GM19240 (cell line): ENCODE measurements around the gene RGS4.

Source experiments
- DNase-seq: peaks from one replicate; pipeline ENCODE4 v3.0.0; 2011; ENCODE audit warnings: low spot score; ENCODE audit not compliant: insufficient read length

RGS4 gene

GRCh38 chr1:163069142-163069541, at the start of gene RGS4:
Gene RGS4, plus strand, starts transcription at chr1:163069361. Its CDS starts 124 bp downstream, at chr1:163069485.
- no peak for DNase-seq

- DNase-seq: no peak
Observed at GRCh38 chr1:163022129-163022528, 47.0 kb upstream of the RGS4 start.

- DNase-seq: no peak
Observed at GRCh38 chr1:163027610-163028009, 41.6 kb upstream of the RGS4 start.

GRCh38 chr1:163029901-163030300, 39.3 kb upstream of the RGS4 start:
- DNase-seq: no peak

- DNase-seq: no peak
Observed at GRCh38 chr1:163035446-163036249, 33.5 kb upstream of the RGS4 start.

- DNase-seq: no peak
Observed at GRCh38 chr1:163036671-163037070, 32.5 kb upstream of the RGS4 start.

GRCh38 chr1:163038928-163039706, 30.0 kb upstream of the RGS4 start:
- no peak for DNase-seq

GRCh38 chr1:163039707-163040093, 29.5 kb upstream of the RGS4 start:
- no peak for DNase-seq

- no peak for DNase-seq
Observed at GRCh38 chr1:163046071-163046470, 23.1 kb upstream of the RGS4 start.

GRCh38 chr1:163047951-163048659, 21.1 kb upstream of the RGS4 start:
- DNase-seq: no peak

GRCh38 chr1:163048869-163049268, 20.3 kb upstream of the RGS4 start:
- no peak for DNase-seq

GRCh38 chr1:163049296-163049695, 19.9 kb upstream of the RGS4 start:
- DNase-seq: no peak

GRCh38 chr1:163050496-163050895, 18.7 kb upstream of the RGS4 start:
- no peak for DNase-seq

GRCh38 chr1:163054181-163054591, 15.0 kb upstream of the RGS4 start:
- no peak for DNase-seq

- no peak for DNase-seq
Observed at GRCh38 chr1:163055005-163055404, 14.2 kb upstream of the RGS4 start.

- DNase-seq: no peak
Observed at GRCh38 chr1:163055531-163055930, 13.6 kb upstream of the RGS4 start.

- DNase-seq: no peak
Observed at GRCh38 chr1:163056831-163057230, 12.3 kb upstream of the RGS4 start.

GRCh38 chr1:163060343-163061007, 8.7 kb upstream of the RGS4 start:
- DNase-seq: no peak

GRCh38 chr1:163063143-163063542, 6.0 kb upstream of the RGS4 start:
- no peak for DNase-seq

- no peak for DNase-seq
Observed at GRCh38 chr1:163063610-163064009, 5.6 kb upstream of the RGS4 start.

- DNase-seq: no peak
Observed at GRCh38 chr1:163066168-163066567, 3.0 kb upstream of the RGS4 start.
